Urinary bladder (tissue), 4 donors: ENCODE results near the gene ABLIM3. TPM values are rescaled to one million over a fixed set of nuclear protein-coding genes. Genes with fewer than 3 reads are reported as not detected.

Experiments used
- DNase-seq: peaks from one replicate; pipeline ENCODE4 v3.0.0-alpha.2; 2015; ENCODE audit errors: extremely low spot score
- H3K27ac ChIP-seq: one replicate; pipeline ENCODE4 v1.5.1; 2013; ENCODE audit warnings: low read depth, mild to moderate bottlenecking, moderate library complexity
- H3K36me3 ChIP-seq: one replicate; pipeline ENCODE4 v1.6.1; 2013; ENCODE audit warnings: mild to moderate bottlenecking, moderate library complexity; ENCODE audit not compliant: insufficient read depth
- H3K4me1 ChIP-seq: one replicate; pipeline ENCODE4 v1.6.1; 2013; ENCODE audit warnings: mild to moderate bottlenecking, moderate library complexity; ENCODE audit not compliant: insufficient read depth
- H3K4me3 ChIP-seq: one replicate; pipeline ENCODE4 v1.5.1; 2013; ENCODE audit warnings: low read depth, low read length
- WGBS: extraction: QIAGEN DNeasy Blood & Tissue Kit; methylation state at CpG from one replicate; pipeline ENCODE4 v1.1.7; 2013; 5-methylcytosine and 5-hydroxymethylcytosine counted together
- polyA plus RNA-seq: library from polyadenylated mRNA; stranded (reverse); fragments of 200-250 nt; gene quantifications from one replicate; pipeline ENCODE4 v1.2.3, GENCODE V29; 2013
- total RNA-seq: library from RNA; depleted of rRNA; stranded (reverse); fragments of >200 nt; gene quantifications from one replicate; pipeline ENCODE4 v1.2.3, GENCODE V29; 2014
- donor health status: healthy with polysubstance abuse.
- donor health status: healthy.

The ABLIM3 gene
- total and polyA plus RNA-seq, 2 donors = 9.8 to 14.4 TPM

DNA sequence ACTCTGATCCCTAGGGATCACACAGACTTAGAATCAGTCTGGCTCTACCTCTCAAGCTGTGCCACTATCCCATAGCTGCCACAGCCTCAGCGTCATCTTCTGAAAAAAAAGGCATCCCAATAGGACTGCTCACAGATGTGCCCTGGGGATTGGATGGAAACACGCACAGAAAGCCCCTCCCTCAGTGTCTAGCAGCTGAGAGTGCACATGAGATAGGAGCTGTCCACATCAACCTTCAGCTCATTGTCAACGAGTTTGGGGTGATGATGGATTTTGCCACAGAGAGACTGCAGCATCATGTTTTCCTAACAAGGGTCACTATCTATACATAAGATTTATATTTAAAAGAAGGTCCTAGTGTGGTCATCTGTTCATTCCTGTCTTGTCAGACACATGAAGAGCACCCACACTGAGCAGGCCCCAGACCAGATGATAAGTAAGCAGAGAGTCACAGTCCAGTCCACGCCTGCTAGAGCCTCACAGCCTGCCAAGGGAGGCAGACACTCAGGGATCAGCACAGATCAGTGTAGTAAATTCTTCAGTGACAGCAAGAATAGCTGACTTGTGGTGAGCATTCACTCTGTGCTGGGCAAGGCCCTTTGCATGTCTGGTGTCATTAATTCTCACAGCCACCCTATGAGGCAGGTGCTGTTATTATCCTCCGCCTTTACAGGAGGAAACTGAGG lies 156.2 kb downstream of the ABLIM3 start:
- H3K4me3 ChIP-seq = no peak overlapping the region
- no peaks in the 10 kb centered on the region for H3K4me1 ChIP-seq
- DNase-seq = no peak
- no peak overlapping the region for H3K27ac ChIP-seq
- WGBS = 74% methylated on average over 5 of the region's 5 CpGs
- H3K36me3 ChIP-seq = no peaks in the 10 kb centered on the region

DNA sequence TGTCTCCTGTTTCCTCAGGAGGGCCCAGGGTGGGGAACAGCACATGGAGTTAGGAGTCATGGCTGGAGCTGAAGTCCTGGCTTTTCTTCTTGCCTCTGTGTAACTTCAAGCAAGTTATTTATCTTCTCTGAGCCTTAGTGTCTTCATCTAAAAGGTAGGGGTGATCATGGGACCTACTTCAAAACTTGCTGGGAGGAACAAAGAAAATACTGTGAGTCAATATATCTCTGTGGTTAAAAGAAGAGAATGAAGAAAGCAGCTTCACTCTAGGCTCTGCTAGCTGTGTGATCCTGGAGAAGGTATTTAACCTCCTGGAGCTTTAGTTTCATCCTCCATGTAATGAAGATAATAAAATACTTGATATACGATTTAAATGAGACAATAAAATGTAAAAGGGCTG lies 156.9 kb downstream of the ABLIM3 start:
- no peaks in the 10 kb centered on the region for H3K4me1 ChIP-seq
- no peaks in the 10 kb centered on the region for H3K36me3 ChIP-seq
- DNase-seq = no peak
- no peak overlapping the region for H3K27ac ChIP-seq
- 71% methylated on average over 1 of the region's 1 CpG for WGBS
- H3K4me3 ChIP-seq = no peak overlapping the region

DNA sequence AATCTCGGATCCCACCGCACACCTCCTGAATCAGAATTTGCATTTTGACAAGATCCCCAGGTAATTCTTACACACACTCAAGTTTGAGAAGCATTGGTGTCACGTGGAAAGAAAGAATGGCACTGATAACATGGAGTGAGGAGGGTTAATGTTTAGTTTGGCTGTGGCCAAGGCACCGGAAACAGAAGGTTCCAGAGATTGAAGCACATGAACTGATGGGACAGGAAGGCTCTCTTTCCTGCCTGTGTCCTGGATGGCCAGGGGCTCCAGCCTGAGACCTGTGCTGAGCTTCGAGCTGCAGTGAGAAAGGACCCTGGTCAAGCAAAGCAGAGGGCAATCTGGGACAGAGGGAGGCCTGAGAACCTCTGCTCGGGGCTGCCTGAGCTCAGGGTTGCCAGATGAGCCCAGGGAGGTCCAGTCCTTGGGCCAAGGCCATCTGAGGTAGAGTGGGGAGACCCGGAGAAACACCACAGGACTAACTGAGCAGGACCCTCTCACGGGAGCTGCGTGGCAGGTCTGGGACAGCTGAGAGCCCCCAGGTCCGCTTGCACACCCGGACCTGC lies 157.6 kb downstream of the ABLIM3 start:
- Histone ChIP-seq H3K27ac (no peak overlapping the region), H3K4me3 (no peak overlapping the region), H3K36me3 (no peaks in the 10 kb centered on the region), H3K4me1 (no peaks in the 10 kb centered on the region)
- WGBS = 73% methylated on average over 11 of the region's 11 CpGs
- DNase-seq = no peak

DNA sequence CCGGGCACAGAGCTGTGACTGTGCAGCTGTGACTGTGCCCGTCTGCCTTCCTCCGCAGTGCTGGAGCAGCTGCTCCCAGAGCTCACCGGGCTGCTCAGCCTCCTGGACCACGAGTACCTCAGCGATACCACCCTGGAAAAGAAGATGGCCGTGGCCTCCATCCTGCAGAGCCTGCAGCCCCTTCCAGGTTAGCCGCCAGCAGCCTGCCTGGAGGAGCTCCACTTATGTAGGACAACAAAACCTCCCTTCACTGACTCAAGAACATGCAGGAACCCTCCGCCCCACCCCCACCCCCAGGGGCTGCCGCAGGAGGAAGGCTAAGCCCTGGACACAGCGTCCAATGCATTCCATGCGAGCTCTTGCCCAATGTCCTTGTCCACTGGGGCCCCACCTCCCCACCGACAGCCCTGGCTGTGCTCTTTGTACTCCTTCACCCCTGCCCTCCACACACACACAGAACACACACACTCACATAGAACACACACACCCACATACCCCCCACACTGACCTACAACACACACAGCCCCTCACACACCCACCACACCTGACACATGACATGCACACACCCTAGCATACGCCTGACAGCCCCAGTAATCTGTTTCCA lies 158.3 kb downstream of the ABLIM3 start:
- Histone ChIP-seq H3K36me3 (no peaks in the 10 kb centered on the region), H3K27ac (no peak overlapping the region), H3K4me1 (no peaks in the 10 kb centered on the region), H3K4me3 (no peak overlapping the region)
- WGBS = 76% methylated on average over 14 of the region's 14 CpGs
- no peak for DNase-seq

DNA sequence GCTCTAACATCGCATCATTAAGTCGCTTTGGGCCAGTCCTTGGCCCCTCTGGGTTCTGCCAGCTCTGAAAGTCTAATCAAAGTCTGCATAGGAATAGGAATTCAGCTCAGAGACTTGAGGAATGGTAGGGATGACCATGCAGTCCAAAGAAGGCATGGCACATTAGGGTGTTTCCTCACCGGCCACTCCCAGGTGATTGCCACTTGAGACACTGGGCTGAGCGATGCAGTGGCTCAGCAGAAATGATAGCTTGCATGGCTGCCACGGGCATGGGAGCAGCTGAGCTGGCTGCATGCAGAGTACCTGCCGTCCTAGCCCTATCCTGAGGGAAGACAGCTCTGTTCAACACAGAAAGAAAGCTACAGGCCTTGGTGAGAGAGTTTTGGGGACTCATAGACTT lies 159.1 kb downstream of the ABLIM3 start:
- Histone ChIP-seq H3K36me3 (no peaks in the 10 kb centered on the region), H3K4me1 (no peaks in the 10 kb centered on the region), H3K27ac (no peak overlapping the region), H3K4me3 (no peak overlapping the region)
- no peak for DNase-seq
- WGBS = 94% methylated on average over 6 of the region's 6 CpGs

DNA sequence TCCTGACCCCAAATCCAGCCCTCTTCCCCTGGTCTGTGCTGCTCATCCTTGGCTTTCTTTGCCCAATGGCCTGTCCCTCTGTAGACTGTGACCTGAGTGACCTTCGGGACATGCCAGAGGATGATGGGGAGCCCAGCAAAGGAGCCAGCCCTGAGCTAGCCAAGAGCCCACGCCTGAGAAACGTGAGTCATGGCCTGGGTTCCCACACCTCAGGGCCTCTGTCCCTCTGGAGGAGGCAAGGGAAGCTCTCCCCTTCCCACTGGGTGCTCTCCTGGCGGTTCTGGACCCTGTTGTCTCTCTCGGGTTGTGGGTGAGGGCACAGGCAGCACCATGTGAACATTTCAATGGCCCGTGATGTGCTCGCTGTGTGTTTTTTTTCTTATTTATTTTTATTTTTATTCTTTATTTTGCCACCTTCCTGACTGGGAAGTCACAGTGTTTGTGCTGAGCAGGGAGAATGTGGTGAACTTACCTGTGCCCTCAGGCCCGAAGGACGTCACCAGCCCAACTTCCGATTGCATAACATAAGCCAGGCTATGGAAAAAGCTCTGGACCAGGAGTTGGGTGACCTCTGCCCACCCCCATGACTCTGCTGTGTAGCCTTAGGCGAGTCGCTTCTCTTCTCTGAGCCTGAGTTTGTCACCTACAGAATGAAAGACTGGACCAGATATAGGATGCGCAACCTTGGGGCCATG lies 159.9 kb downstream of the ABLIM3 start:
- no peaks in the 10 kb centered on the region for H3K36me3 ChIP-seq
- 95% methylated on average over 13 of the region's 13 CpGs for WGBS
- DNase-seq = no peak
- no peaks in the 10 kb centered on the region for H3K4me1 ChIP-seq
- no peak overlapping the region for H3K4me3 ChIP-seq
- no peak overlapping the region for H3K27ac ChIP-seq

DNA sequence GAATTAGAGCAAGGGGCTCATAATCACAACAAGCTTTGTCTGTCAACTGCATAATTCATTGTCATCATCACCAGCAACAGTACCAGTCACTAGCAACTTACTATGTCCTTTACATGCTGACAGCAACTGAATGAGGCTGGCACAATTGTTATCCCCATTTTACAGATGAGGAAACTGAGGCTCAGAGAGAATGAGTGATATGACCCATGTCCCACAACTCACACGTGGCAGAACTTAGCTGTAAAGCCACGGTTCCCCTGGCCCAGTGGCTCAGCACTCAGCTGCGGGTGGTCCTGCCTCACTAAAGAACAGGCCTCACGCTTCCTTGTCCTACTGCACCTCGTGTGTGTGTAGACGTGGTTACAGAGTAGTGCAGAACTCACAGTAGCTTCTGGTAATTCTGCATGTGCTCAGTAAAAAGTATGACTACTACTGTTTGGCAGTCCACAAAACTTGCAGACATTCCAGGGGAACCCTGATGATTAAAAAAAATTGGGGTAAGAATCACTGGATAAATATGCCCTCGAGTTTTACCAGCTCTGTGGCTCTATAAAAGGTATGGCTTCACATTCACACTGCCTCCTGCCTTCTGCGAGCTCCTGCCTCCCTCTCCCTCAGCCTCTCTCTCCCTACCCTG lies 160.6 kb downstream of the ABLIM3 start:
- WGBS = 80% methylated on average over 8 of the region's 8 CpGs
- H3K36me3 ChIP-seq = no peaks in the 10 kb centered on the region
- H3K4me3 ChIP-seq = no peak overlapping the region
- H3K27ac ChIP-seq = no peak overlapping the region
- no peak for DNase-seq
- H3K4me1 ChIP-seq = no peaks in the 10 kb centered on the region

DNA sequence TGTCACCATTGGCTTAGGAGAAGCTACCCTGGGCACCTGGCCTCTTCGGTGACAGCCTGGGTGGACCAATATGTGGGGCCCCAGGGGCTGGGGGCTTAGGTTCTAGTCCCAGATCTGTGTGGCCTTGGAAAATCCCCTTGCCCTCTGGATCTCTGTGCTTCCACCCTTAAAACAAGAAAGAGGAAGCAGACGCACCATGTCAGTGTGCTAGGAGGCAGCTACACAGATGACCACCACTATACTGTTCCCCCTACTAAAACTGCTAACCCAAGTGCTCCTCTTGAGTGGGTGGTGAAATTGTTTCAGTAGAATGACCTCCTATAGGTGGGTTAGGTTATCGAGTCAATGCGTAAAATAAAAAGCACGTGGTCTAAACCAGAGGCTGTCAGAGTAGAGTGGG lies 161.3 kb downstream of the ABLIM3 start:
- Histone ChIP-seq H3K27ac (no peak overlapping the region), H3K4me3 (no peak overlapping the region), H3K36me3 (no peaks in the 10 kb centered on the region), H3K4me1 (no peaks in the 10 kb centered on the region)
- no peak for DNase-seq
- 87% methylated on average over 5 of the region's 5 CpGs for WGBS

DNA sequence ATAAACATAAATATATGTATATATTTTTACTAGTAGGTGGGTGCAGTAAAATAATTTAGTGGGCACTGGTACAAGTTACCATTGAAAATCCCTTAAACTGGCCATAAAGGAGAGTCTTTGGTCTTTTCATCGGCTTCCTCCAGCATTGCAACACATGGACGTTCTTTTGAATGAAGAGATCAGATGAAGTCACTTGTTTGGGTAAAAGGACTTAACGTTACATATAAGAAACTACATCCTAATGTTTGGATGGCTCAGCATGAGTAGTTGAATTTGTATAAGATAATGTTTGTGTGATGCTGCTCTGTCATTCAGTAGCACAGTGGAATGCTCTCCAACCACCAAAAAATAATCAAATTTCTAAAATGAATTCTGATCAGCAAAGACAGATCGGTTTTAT lies 161.9 kb downstream of the ABLIM3 start:
- DNase-seq = no peak
- Histone ChIP-seq H3K36me3 (no peaks in the 10 kb centered on the region), H3K4me3 (no peak overlapping the region), H3K27ac (no peak overlapping the region), H3K4me1 (no peaks in the 10 kb centered on the region)
- WGBS = 79% methylated on average over 4 of the region's 4 CpGs

DNA sequence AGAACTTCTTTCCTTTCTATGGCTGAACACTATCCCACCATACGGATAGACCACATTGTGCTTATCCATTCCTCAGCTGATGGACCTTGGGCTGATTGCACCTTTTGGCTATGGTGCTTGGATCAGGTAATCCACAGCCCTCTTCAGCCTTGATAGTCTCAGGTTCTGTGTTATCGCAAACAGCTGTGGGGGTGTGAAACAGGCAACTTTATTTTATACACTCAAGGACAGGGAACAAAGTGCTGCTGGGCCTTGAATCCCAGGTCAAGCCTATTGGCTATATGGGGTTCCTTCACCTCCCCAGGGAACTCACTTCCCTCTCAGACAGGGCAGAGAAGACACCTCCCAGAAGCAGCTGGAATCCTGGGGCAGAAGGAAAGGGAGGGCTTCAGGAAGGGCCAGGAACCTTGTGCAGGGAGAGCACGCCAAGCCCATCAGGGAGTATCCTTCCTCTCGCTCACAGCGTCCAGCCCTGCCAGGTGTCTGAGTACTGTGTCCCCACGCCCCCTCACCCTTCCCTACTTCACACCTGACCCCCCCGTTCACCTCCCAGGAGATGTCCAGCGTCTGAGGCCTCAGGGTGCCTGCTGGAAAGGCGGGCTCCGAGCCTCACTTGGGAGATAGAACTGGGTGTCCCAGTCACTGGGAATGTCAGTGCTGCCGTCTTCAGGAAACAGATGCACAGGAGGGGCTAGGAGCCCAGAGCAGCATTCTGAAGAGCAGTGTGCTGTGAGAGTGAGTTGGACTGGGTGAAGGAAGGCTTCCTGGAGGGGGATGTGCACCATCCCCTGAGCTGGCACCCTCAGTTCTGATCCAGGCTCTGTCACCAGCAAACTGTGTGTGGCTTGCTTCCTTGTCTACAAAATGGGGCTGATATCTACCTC lies 163.1 kb downstream of the ABLIM3 start:
- no peak overlapping the region for H3K27ac ChIP-seq
- DNase-seq = no peak
- no peaks in the 10 kb centered on the region for H3K36me3 ChIP-seq
- 75% methylated on average over 11 of the region's 11 CpGs for WGBS
- no peaks in the 10 kb centered on the region for H3K4me1 ChIP-seq
- no peak overlapping the region for H3K4me3 ChIP-seq

DNA sequence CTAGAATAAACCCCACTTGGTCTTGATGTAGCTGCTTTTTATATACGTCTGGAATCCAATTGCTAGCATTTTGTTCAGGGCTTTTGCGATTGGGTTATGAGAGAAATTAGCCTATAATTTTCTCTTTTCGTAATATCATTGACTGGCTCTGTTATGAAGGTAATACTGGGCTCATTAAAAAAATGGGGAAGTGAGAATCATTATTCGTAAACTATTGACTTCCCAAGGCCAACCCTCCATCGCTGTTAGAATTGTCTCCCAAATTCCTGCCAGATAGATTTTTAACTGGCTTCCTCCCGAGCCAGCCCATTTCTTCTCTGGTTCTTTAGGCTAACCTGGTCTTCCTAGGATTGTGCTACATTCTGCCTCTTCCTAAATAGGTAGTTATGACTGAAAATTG lies 168.1 kb downstream of the ABLIM3 start:
- Histone ChIP-seq H3K4me1 (no peaks in the 10 kb centered on the region), H3K27ac (no peak overlapping the region), H3K36me3 (no peaks in the 10 kb centered on the region), H3K4me3 (no peak overlapping the region)
- no peak for DNase-seq
- WGBS = 86% methylated on average over 6 of the region's 6 CpGs
